H1 (cell line): ENCODE measurements around the gene DHX29. TPM values are rescaled to one million over a fixed set of nuclear protein-coding genes. Genes with fewer than 3 reads are reported as not detected.

Experiments
- CTCF ChIA-PET: fragments of 300-600 bp; sonication (Branson Sonifier 250); formaldehyde crosslinking; loops from one replicate; lab custom pipeline; 2021; ENCODE audit not compliant: partially characterized antibody; lab: Charles Lee
- POLR2A ChIA-PET: fragments of 300-600 bp; sonication (Branson Sonifier 250); formaldehyde crosslinking; loops from one replicate; lab custom pipeline; 2021; ENCODE audit warnings: inconsistent platforms; ENCODE audit not compliant: partially characterized antibody; lab: Charles Lee
- DNase-seq, 2 experiments: peaks; one replicate each; pipeline versions ENCODE4 v3.0.0 to v3.0.0-alpha.2; 2010 to 2022; ENCODE audit warnings: low spot score in 2 of 2, low read depth in 1 of 2, mixed read lengths in 1 of 2
- FAIRE-seq: peaks from 2 replicates; lab custom pipeline; 2011; peaks lifted over from hg19 to GRCh38; lab: Jason Lieb, UNC
- H2AFZ ChIP-seq: 2 replicates; pipeline ENCODE4 v1.8.1; 2012; ENCODE audit warnings: low read length, inconsistent platforms
- H2AK5ac ChIP-seq: 2 replicates; pipeline ENCODE4 v1.6.1; 2013; ENCODE audit warnings: low read depth, low read length
- H2BK120ac ChIP-seq: replicated peaks from 2 replicates; pipeline ENCODE3; 2013; ENCODE audit warnings: low read depth, low read length, inconsistent platforms
- H2BK12ac ChIP-seq: 2 replicates; pipeline ENCODE4 v1.6.1; 2013; ENCODE audit warnings: low read depth, low read length
- H2BK15ac ChIP-seq: 2 replicates; pipeline ENCODE4 v1.6.1; 2013; ENCODE audit warnings: low read length
- H2BK20ac ChIP-seq: 2 replicates; pipeline ENCODE4 v1.6.1; 2013; ENCODE audit warnings: low read length
- H2BK5ac ChIP-seq: 2 replicates; pipeline ENCODE4 v1.6.1; 2013; ENCODE audit warnings: low read depth, low read length
- H3K14ac ChIP-seq: 2 replicates; pipeline ENCODE4 v1.6.1; 2013; ENCODE audit warnings: inconsistent platforms; ENCODE audit not compliant: insufficient read length
- H3K18ac ChIP-seq: 2 replicates; pipeline ENCODE4 v1.6.1; 2013; ENCODE audit warnings: low read length; ENCODE audit errors: extremely low read depth
- H3K23ac ChIP-seq: 2 replicates; pipeline ENCODE4 v1.6.1; 2013; ENCODE audit warnings: inconsistent platforms; ENCODE audit not compliant: insufficient read length
- H3K23me2 ChIP-seq: 2 replicates; pipeline ENCODE4 v1.6.1; 2013; ENCODE audit warnings: low read depth, low read length
- H3K27ac ChIP-seq: 2 replicates; pipeline ENCODE4 v1.6.1; 2011; ENCODE audit warnings: low read depth, low read length, inconsistent platforms
- H3K27me3 ChIP-seq, 4 experiments: replicated peaks in 1 of 4; 1 replicate in 1 of 4; 2 replicates in 3 of 4; pipeline versions ENCODE4 v1.6.1 to v1.8.1; 2011 to 2013; ENCODE audit warnings: low read length in 3 of 4, mild to moderate bottlenecking in 3 of 4, inconsistent platforms in 2 of 4, mixed read lengths in 2 of 4, moderate library complexity in 1 of 4; ENCODE audit not compliant: control insufficient read depth in 3 of 4, insufficient read depth in 3 of 4; ENCODE audit errors: extremely low read depth in 1 of 4
- H3K36me3 ChIP-seq, 4 experiments: 2 replicates each; pipeline versions ENCODE4 v1.6.1 to v1.8.1; 2011 to 2013; ENCODE audit warnings: mild to moderate bottlenecking in 4 of 4, low read length in 3 of 4, moderate library complexity in 2 of 4, control low read depth in 1 of 4, inconsistent platforms in 1 of 4; ENCODE audit not compliant: insufficient read depth in 4 of 4, control insufficient read depth in 2 of 4
- H3K4ac ChIP-seq: replicated peaks from 2 replicates; pipeline ENCODE3; 2013; ENCODE audit warnings: low read length, low read depth, mixed read lengths, inconsistent platforms; ENCODE audit not compliant: insufficient read length
- H3K4me1 ChIP-seq, 4 experiments: replicated peaks in 1 of 4; 1 replicate in 1 of 4; 2 replicates in 3 of 4; pipeline versions ENCODE4 v1.6.1 to v1.8.1; 2011 to 2013; ENCODE audit warnings: low read length in 3 of 4, inconsistent platforms in 2 of 4, mixed read lengths in 1 of 4; ENCODE audit not compliant: insufficient read depth in 4 of 4, control insufficient read depth in 3 of 4
- H3K4me2 ChIP-seq, 2 experiments: 2 replicates each; pipeline versions ENCODE4 v1.6.1 to v1.8.1; 2011 to 2013; ENCODE audit warnings: low read depth in 2 of 2, low read length in 2 of 2, control low read depth in 1 of 2, inconsistent platforms in 1 of 2, mild to moderate bottlenecking in 1 of 2; ENCODE audit not compliant: insufficient read depth in 1 of 2
- H3K4me3 ChIP-seq, 4 experiments: fragments of 200-600, 300-600 bp in 1 of 4; sonication (generic), shearing (Covaris generic), sonication (Bioruptor Twin) in 1 of 4; 2 replicates each; pipeline versions ENCODE4 v1.5.1 to v1.8.1; 2011 to 2016; ENCODE audit warnings: low read length in 4 of 4, low read depth in 3 of 4, control low read depth in 2 of 4, inconsistent platforms in 2 of 4, mild to moderate bottlenecking in 2 of 4, mixed read lengths in 1 of 4, moderate library complexity in 1 of 4; ENCODE audit not compliant: insufficient read depth in 2 of 4; ENCODE audit errors: extremely low read depth in 1 of 4
- H3K56ac ChIP-seq: replicated peaks from 2 replicates; pipeline ENCODE3; 2013; ENCODE audit warnings: low read depth, mild to moderate bottlenecking, mixed read lengths, low read length, inconsistent platforms; ENCODE audit not compliant: insufficient read length
- H3K79me1 ChIP-seq: 2 replicates; pipeline ENCODE4 v1.6.1; 2013; ENCODE audit warnings: low read depth, low read length, control low read depth
- H3K79me2 ChIP-seq, 2 experiments: 2 replicates each; pipeline versions ENCODE4 v1.6.1 to v1.8.1; 2012 to 2013; ENCODE audit warnings: low read length in 2 of 2, mild to moderate bottlenecking in 2 of 2, inconsistent platforms in 1 of 2; ENCODE audit not compliant: insufficient read depth in 2 of 2, control insufficient read depth in 1 of 2
- H3K9ac ChIP-seq, 4 experiments: replicated peaks in 1 of 4; 1 replicate in 1 of 4; 2 replicates in 3 of 4; pipeline versions ENCODE4 v1.6.1 to v1.8.1; 2011 to 2013; ENCODE audit warnings: low read depth in 3 of 4, low read length in 3 of 4, control low read depth in 2 of 4, mild to moderate bottlenecking in 2 of 4, moderate library complexity in 2 of 4, inconsistent platforms in 1 of 4; ENCODE audit errors: extremely low read depth in 1 of 4
- H3K9me3 ChIP-seq, 2 experiments: 2 replicates each; pipeline versions ENCODE4 v1.6.1 to v1.8.1; 2012 to 2013; ENCODE audit warnings: mild to moderate bottlenecking in 2 of 2, moderate library complexity in 2 of 2, control low read depth in 1 of 2, inconsistent platforms in 1 of 2, low read depth in 1 of 2, low read length in 1 of 2, mixed read lengths in 1 of 2; ENCODE audit not compliant: insufficient read depth in 2 of 2
- H4K20me1 ChIP-seq, 2 experiments: replicated peaks in 1 of 2; 2 replicates each; pipeline versions ENCODE3 to v1.8.1; 2011 to 2013; ENCODE audit warnings: inconsistent platforms in 2 of 2, low read length in 2 of 2, mild to moderate bottlenecking in 1 of 2; ENCODE audit not compliant: insufficient read depth in 2 of 2, control insufficient read depth in 1 of 2
- H4K5ac ChIP-seq: 2 replicates; pipeline ENCODE4 v1.6.1; 2013; ENCODE audit warnings: low read length, low read depth, mixed read lengths, inconsistent platforms; ENCODE audit not compliant: insufficient read length
- H4K8ac ChIP-seq: 2 replicates; pipeline ENCODE4 v1.8.0; 2013; ENCODE audit warnings: mild to moderate bottlenecking, moderate library complexity, low read length, inconsistent platforms; ENCODE audit not compliant: insufficient read depth; ENCODE audit errors: extremely low read depth
- H4K91ac ChIP-seq: replicated peaks from 2 replicates; pipeline ENCODE3; 2013; ENCODE audit warnings: low read length, mixed read lengths, inconsistent platforms; ENCODE audit not compliant: insufficient read length
- BCL11A ChIP-seq, 2 experiments: IDR thresholded peaks; one replicate each; pipeline ENCODE4 v1.6.1; 2011; ENCODE audit warnings: low read depth in 2 of 2, low read length in 2 of 2, mild to moderate bottlenecking in 2 of 2
- CTCF ChIP-seq, 3 experiments: IDR thresholded peaks; 1 replicate in 2 of 3; 2 replicates in 1 of 3; pipeline versions ENCODE4 v1.5.1 to v1.6.1; 2011; ENCODE audit warnings: low read length in 3 of 3, mild to moderate bottlenecking in 3 of 3, inconsistent platforms in 2 of 3, low read depth in 1 of 3, moderate library complexity in 1 of 3; ENCODE audit not compliant: insufficient read depth in 1 of 3; ENCODE audit errors: control extremely low read depth in 1 of 3
- POLR2AphosphoS5 ChIP-seq: IDR thresholded peaks from 2 replicates; pipeline ENCODE4 v1.6.1; 2011; ENCODE audit warnings: low read depth, low read length
- WGBS, 2 experiments: shearing (Covaris generic) in 1 of 2; methylation state at CpG; one replicate each; pipeline versions ENCODE4 v1.1.6 to v1.1.7; 2013 to 2015; ENCODE audit warnings: low lambda C conversion rate in 2 of 2, mixed read lengths in 2 of 2, inconsistent platforms in 1 of 2, low coverage in 1 of 2, missing lambda C conversion rate in 1 of 2; ENCODE audit not compliant: insufficient replicate concordance in 2 of 2, insufficient coverage in 1 of 2, insufficient read length in 1 of 2; ENCODE audit errors: extremely low coverage in 1 of 2, missing lambda C conversion rate in 1 of 2; 5-methylcytosine and 5-hydroxymethylcytosine counted together
- polyA plus RNA-seq, 7 experiments: library from polyadenylated mRNA; depleted of rRNA in 3 of 7; stranded (reverse) in 5 of 7; unstranded in 2 of 7; fragments of >200 nt in 5 of 7; fragments of 200-250 nt in 2 of 7; gene quantifications; 1 replicate in 5 of 7; 2 replicates in 1 of 7; 4 replicates in 1 of 7; pipeline versions ENCODE4 v1.2.1 to v1.2.3, GENCODE V29; 2011 to 2013; ENCODE audit warnings: missing spikeins in 2 of 7, mixed read lengths in 2 of 7
- total RNA-seq: library from RNA; stranded (reverse); fragmentation: NEBNext Ultra II Directional; extraction: Animal tissue kit (Norgen Biotek cat#: 25700); gene quantifications from 2 replicates; pipeline ENCODE4 v1.2.1, GENCODE V29; 2021

DHX29 gene
- total and polyA plus RNA-seq, 2 of the 8 experiments (the other 6 are each of a cell fraction or from before 2014, with no cell fraction given), result 3.4 to 32.1 TPM

DNA sequence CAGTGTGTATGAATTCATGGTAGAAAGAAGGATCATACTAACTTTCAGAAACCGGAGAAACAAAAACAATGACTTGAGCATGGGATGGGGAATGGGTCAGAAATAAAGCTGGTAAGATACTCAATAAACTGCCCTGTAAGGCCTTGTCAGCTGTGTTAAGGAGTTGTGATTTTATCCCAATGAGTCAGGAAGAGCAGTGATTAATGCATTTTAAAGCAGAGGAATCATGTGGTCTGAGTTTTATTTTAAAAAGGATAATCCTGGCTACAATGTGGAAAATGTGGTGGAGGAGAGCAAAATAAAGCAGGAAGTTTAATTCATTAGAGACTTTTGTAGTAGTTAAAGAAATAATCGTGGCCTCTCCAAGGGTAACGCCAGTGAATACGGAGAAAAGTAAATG, 28.7 kb downstream of the DHX29 start:
- no peaks in the 10 kb centered on the region for H3K23me2 ChIP-seq
- no peak overlapping the region for H4K8ac ChIP-seq
- no peak overlapping the region for H2BK5ac ChIP-seq
- POLR2A ChIA-PET, result no interaction called here
- no peaks in the 10 kb centered on the region for H3K79me1 ChIP-seq
- DNase-seq (no peak), FAIRE-seq (no peak)
- no peak overlapping the region for H3K27ac ChIP-seq
- H3K18ac ChIP-seq, result no peak overlapping the region
- H3K14ac ChIP-seq, result no peak overlapping the region
- no peak overlapping the region for H3K4me2 ChIP-seq
- no peak overlapping the region for H3K4ac ChIP-seq
- WGBS, 2 experiments, result 84% methylated on average over 4 of the region's 4 CpGs; no CpG with 5 or more reads in 1 of the 2 experiments
- H3K56ac ChIP-seq, result no peak overlapping the region
- H4K91ac ChIP-seq, result no peak overlapping the region
- H2BK120ac ChIP-seq, result no peak overlapping the region
- no peaks in the 10 kb centered on the region for H3K27me3 ChIP-seq
- CTCF ChIA-PET, result interaction anchor here (0.6 to 1.1 kb wide), 2 partner anchors 14 to 91 kb away, joined by 3 read pairs; no protein-coding TSS in a partner anchor
- H3K9me3 ChIP-seq, result no peaks in the 10 kb centered on the region
- no peaks in the 10 kb centered on the region for H4K20me1 ChIP-seq
- H3K36me3 ChIP-seq, result peaks cover 0 to 59% (median 22%) of the 10 kb centered on the region in 4 experiments; a peak in 6 of 8 replicates
- no peak overlapping the region for H2BK12ac ChIP-seq
- H2BK15ac ChIP-seq, result no peak overlapping the region
- no peak overlapping the region for H2AFZ ChIP-seq
- H2BK20ac ChIP-seq, result no peak overlapping the region
- H3K4me3 ChIP-seq, result no peak overlapping the region
- H2AK5ac ChIP-seq, result no peak overlapping the region
- no peak overlapping the region for H3K23ac ChIP-seq
- no peak overlapping the region for H4K5ac ChIP-seq
- no peaks in the 10 kb centered on the region for H3K79me2 ChIP-seq
- no peak overlapping the region for H3K9ac ChIP-seq
- H3K4me1 ChIP-seq, result no peaks in the 10 kb centered on the region
- no peak for TF ChIP-seq POLR2AphosphoS5
- TF ChIP-seq BCL11A (IDR thresholded peaks at IDR 0.05; ENCODE audit: low read depth in 2 of 2, low read length in 2 of 2), result no peak
- no peak for TF ChIP-seq CTCF (IDR thresholded peaks at IDR 0.05; ENCODE audit: control extremely low read depth in 1 of 3, insufficient read depth in 1 of 3, low read depth in 1 of 3, low read length in 3 of 3)
